Endothelial cell of umbilical vein (primary cell): ENCODE data around the gene SOX12. TPM values are rescaled to one million over a fixed set of nuclear protein-coding genes. Genes with fewer than 3 reads are reported as not detected.

Experiments
- BruUV-seq: library from RNA; stranded (reverse); fragments of 400-500 nt; replicated peaks from 2 replicates; lab custom pipeline; 2021; lab: Mats Ljungman, UMichigan
- CTCF ChIA-PET: fragments of 300-600, 350-600 bp; sonication (Branson Sonifier 250); formaldehyde crosslinking; loops from one replicate; lab custom pipeline; 2021; ENCODE audit warnings: antibody characterized with exemption, inconsistent platforms; lab: Charles Lee
- POLR2A ChIA-PET: fragments of 300-600, 350-600 bp; sonication (Branson Sonifier 250); formaldehyde crosslinking; loops from one replicate; lab custom pipeline; 2021; ENCODE audit warnings: antibody characterized with exemption, inconsistent platforms; lab: Charles Lee
- DNase-seq: peaks from one replicate; pipeline ENCODE4 v3.0.0-alpha.2; 2011; ENCODE audit warnings: low read depth, low spot score
- FAIRE-seq: peaks from 2 replicates; lab custom pipeline; 2011; peaks lifted over from hg19 to GRCh38; lab: Jason Lieb, UNC
- H2AFZ ChIP-seq: 2 replicates; pipeline ENCODE4 v1.6.0; 2012; ENCODE audit warnings: low read depth, low read length, control low read depth, inconsistent platforms
- H3K27ac ChIP-seq: 2 replicates; pipeline ENCODE4 v1.5.1; 2011; ENCODE audit warnings: low read depth, mild to moderate bottlenecking, control low read depth, low read length, moderate library complexity; ENCODE audit not compliant: insufficient read depth
- H3K27me3 ChIP-seq, 2 experiments: 2 replicates each; pipeline versions ENCODE4 v1.6.0 to v1.6.1; 2011; ENCODE audit warnings: low read length in 2 of 2, mixed read lengths in 1 of 2; ENCODE audit not compliant: control insufficient read depth in 2 of 2, insufficient read depth in 2 of 2
- H3K36me3 ChIP-seq, 2 experiments: 2 replicates in 1 of 2; 3 replicates in 1 of 2; pipeline ENCODE4 v1.5.1; 2011; ENCODE audit warnings: low read length in 2 of 2, mild to moderate bottlenecking in 1 of 2, moderate library complexity in 1 of 2; ENCODE audit not compliant: control insufficient read depth in 2 of 2, insufficient read depth in 2 of 2; ENCODE audit errors: extremely low read depth in 1 of 2
- H3K4me1 ChIP-seq: 3 replicates; pipeline ENCODE4 v1.5.1; 2011; ENCODE audit warnings: mild to moderate bottlenecking, low read length; ENCODE audit not compliant: control insufficient read depth, insufficient read depth; ENCODE audit errors: extremely low read depth
- H3K4me2 ChIP-seq: 2 replicates; pipeline ENCODE4 v1.6.1; 2011; ENCODE audit warnings: low read length, control low read depth, mixed read lengths; ENCODE audit not compliant: insufficient read depth
- H3K4me3 ChIP-seq, 3 experiments: fragments of 200-600 bp in 1 of 3; sonication (generic), shearing (Covaris generic) in 1 of 3; replicated peaks in 1 of 3; 2 replicates each; pipeline ENCODE4 v1.5.1; 2011 to 2016; ENCODE audit warnings: control low read depth in 3 of 3, low read length in 3 of 3, mild to moderate bottlenecking in 2 of 3, inconsistent platforms in 1 of 3, low read depth in 1 of 3, moderate library complexity in 1 of 3; ENCODE audit not compliant: insufficient read depth in 1 of 3
- H3K79me2 ChIP-seq: 2 replicates; pipeline ENCODE4 v1.6.0; 2012; ENCODE audit warnings: low read length, inconsistent platforms; ENCODE audit not compliant: control insufficient read depth, insufficient read depth
- H3K9ac ChIP-seq: replicated peaks from 2 replicates; pipeline ENCODE3; 2011; ENCODE audit warnings: low read length, control low read depth; ENCODE audit not compliant: insufficient read depth; ENCODE audit errors: extremely low read depth
- H3K9me1 ChIP-seq: replicated peaks from 3 replicates; pipeline ENCODE4 v1.6.0; 2011; ENCODE audit warnings: mild to moderate bottlenecking, low read length; ENCODE audit not compliant: control insufficient read depth, insufficient read depth; ENCODE audit errors: extremely low read depth
- H3K9me3 ChIP-seq: replicated peaks from 2 replicates; pipeline ENCODE4 v1.5.1; 2012; ENCODE audit warnings: low read length, inconsistent platforms; ENCODE audit not compliant: control insufficient read depth, insufficient read depth
- H4K20me1 ChIP-seq: replicated peaks from 2 replicates; pipeline ENCODE3; 2011; ENCODE audit warnings: mild to moderate bottlenecking, low read length; ENCODE audit not compliant: control insufficient read depth, insufficient read depth; ENCODE audit errors: extremely low read depth
- EZH2 ChIP-seq: IDR thresholded peaks from 2 replicates; pipeline ENCODE4 v1.6.1; 2012; ENCODE audit warnings: borderline replicate concordance, low read depth, mild to moderate bottlenecking, moderate library complexity, low read length, inconsistent platforms; ENCODE audit not compliant: severe bottlenecking
- FOS ChIP-seq: IDR thresholded peaks from 2 replicates; pipeline ENCODE4 v1.6.1; 2011; ENCODE audit warnings: mild to moderate bottlenecking, low read length, moderate library complexity, borderline replicate concordance; ENCODE audit not compliant: insufficient read depth
- GATA2 ChIP-seq: IDR thresholded peaks from 2 replicates; pipeline ENCODE4 v1.7.0; 2011; ENCODE audit warnings: low read depth, mild to moderate bottlenecking, moderate library complexity, mixed read lengths, low read length; ENCODE audit not compliant: insufficient read length, insufficient read depth
- JUN ChIP-seq: IDR thresholded peaks from 2 replicates; pipeline ENCODE4 v1.6.1; 2011; ENCODE audit warnings: borderline replicate concordance, low read depth; ENCODE audit not compliant: insufficient read length, insufficient read depth
- MYC ChIP-seq: IDR thresholded peaks from one replicate; pipeline ENCODE4 v1.6.1; 2011; ENCODE audit warnings: mild to moderate bottlenecking, low read depth, low read length
- POLR2A ChIP-seq: IDR thresholded peaks from 2 replicates; pipeline ENCODE4 v1.6.1; 2012; ENCODE audit warnings: low read depth, mild to moderate bottlenecking, control low read depth, low read length
- POLR2AphosphoS5 ChIP-seq: IDR thresholded peaks from 2 replicates; pipeline ENCODE4 v1.6.1; 2012; ENCODE audit warnings: low read depth, mild to moderate bottlenecking, control low read depth, low read length, moderate library complexity; ENCODE audit not compliant: insufficient read depth
- dilution Hi-C: fragments of 300-500 bp; cut with MboI; formaldehyde crosslinking; loops from one replicate; pipeline ENCODE4 v1.15.0; 2019; ENCODE audit warnings: low sequenced_read_pairs; ENCODE audit not compliant: extremely low pct_ligation_motif_present
- intact Hi-C: fragments of 100-400 bp; cut with micrococcal nuclease; formaldehyde crosslinking; loops from one replicate; pipeline ENCODE4 v1.10.0; 2022
- polyA plus RNA-seq, 4 experiments: library from polyadenylated mRNA; depleted of rRNA in 3 of 4; stranded (reverse) in 3 of 4; unstranded in 1 of 4; fragments of >200 nt; gene quantifications; 2 replicates each; pipeline versions ENCODE4 v1.2.1 to v1.2.3, GENCODE V29; 2011 to 2012; ENCODE audit warnings: missing spikeins in 1 of 4
- total RNA-seq: library from RNA; stranded (reverse); gene quantifications from 2 replicates; pipeline ENCODE4 v1.2.3, GENCODE V29; 2021
- TF ChIP-seq, protein P1 (sequence below), 2 donors: IDR thresholded peaks; 1 replicate in 1 of 2; 2 replicates in 1 of 2; pipeline ENCODE4 v1.5.1; 2011; ENCODE audit warnings: low read length in 2 of 2, mild to moderate bottlenecking in 2 of 2, moderate library complexity in 2 of 2, control low read depth in 1 of 2, inconsistent platforms in 1 of 2, low read depth in 1 of 2; ENCODE audit not compliant: insufficient read depth in 1 of 2; ENCODE audit errors: extremely low read depth in 1 of 2
- TF ChIP-seq, protein P2 (sequence below): IDR thresholded peaks from 2 replicates; pipeline ENCODE4 v1.6.1; 2011; ENCODE audit not compliant: insufficient read depth, insufficient read length

The SOX12 gene
- total and polyA plus RNA-seq, 2 donors (not counting 3 experiments of a cell fraction or from before 2014, with no cell fraction given) = 6.2 to 37.7 TPM

DNA sequence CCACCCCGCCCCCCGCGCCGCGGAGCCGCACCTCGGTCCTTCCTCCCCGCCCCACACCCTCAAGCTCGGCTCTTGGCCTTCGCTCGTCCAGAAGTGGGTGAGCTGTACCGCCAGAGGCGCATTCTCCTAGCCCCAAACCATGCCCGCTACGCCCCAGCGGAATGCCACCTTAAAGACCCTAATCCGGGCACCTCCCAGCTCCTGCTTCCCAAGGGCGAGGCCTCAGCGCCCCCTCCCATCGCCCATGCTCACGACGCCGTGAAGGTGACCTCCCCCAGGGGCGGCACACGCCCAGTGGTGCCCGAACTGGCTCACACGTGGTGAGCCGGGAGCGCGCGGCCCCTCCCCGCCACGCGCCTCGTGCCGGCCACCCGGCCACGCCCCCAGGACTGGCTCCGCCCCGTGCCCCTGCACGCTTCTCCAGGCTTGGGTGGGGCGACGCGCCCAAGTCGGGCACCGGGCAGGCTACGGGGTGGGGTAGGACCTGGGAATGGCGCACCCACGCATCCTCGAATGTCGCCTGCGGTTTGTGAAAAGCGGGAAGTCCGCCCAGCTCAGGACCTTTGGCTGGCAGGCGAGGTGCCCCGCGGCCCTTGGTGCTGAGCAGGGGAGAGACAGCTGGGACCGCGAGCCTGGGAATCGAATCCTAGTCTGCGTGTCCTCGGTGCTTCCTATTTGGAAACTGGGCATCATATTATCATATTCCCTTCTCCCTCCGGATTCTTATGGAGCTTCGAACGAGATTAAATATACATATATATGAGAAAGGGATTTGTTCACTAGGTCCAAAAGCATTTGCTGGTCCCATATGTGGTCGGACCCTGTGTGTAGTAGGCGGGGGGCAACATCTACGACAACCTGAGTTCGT, 941 bp upstream of the SOX12 start:
- Histone ChIP-seq H3K4me2 (peak overlapping the region; percentile 89), H2AFZ (peak overlapping the region; percentile 68), H4K20me1 (no peaks in the 10 kb centered on the region), H3K9me3 (no peaks in the 10 kb centered on the region), H3K27ac (peak overlapping the region; percentile 67), H3K4me1 (peaks cover 25% of the 10 kb centered on the region), H3K9me1 (no peaks in the 10 kb centered on the region), H3K4me3 (peak overlapping the region; percentile 40 to 73 (median 69)), H3K9ac (peak overlapping the region; percentile 65), H3K36me3 (no peaks in the 10 kb centered on the region), H3K79me2 (peaks cover 15% of the 10 kb centered on the region), H3K27me3 (no peaks in the 10 kb centered on the region)
- POLR2A ChIA-PET = interaction anchor here (0.9 to 2.1 kb wide), 8 partner anchors 14 to 304 kb away, joined by 3 to 9 read pairs (median 4); no protein-coding TSS in a partner anchor
- intact Hi-C loops (loop anchor here (1.0 kb wide), 4 partner anchors 10 to 57 kb away; partner anchors contain the start of gene ZCCHC3), dilution Hi-C loops (no loop called here)
- DNase-seq = peak; percentile 93
- TF ChIP-seq EZH2 (no peak), FOS (no peak), GATA2 (no peak), POLR2AphosphoS5 (peak; percentile 75), JUN (no peak), POLR2A (peak; percentile 35), MYC (peak; percentile 93)
- TF ChIP-seq, protein P1, sequence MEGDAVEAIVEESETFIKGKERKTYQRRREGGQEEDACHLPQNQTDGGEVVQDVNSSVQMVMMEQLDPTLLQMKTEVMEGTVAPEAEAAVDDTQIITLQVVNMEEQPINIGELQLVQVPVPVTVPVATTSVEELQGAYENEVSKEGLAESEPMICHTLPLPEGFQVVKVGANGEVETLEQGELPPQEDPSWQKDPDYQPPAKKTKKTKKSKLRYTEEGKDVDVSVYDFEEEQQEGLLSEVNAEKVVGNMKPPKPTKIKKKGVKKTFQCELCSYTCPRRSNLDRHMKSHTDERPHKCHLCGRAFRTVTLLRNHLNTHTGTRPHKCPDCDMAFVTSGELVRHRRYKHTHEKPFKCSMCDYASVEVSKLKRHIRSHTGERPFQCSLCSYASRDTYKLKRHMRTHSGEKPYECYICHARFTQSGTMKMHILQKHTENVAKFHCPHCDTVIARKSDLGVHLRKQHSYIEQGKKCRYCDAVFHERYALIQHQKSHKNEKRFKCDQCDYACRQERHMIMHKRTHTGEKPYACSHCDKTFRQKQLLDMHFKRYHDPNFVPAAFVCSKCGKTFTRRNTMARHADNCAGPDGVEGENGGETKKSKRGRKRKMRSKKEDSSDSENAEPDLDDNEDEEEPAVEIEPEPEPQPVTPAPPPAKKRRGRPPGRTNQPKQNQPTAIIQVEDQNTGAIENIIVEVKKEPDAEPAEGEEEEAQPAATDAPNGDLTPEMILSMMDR (IDR thresholded peaks at IDR 0.05; ENCODE audit: extremely low read depth in 1 of 2, insufficient read depth in 1 of 2, low read depth in 1 of 2, low read length in 2 of 2) = peak; percentile 14 to 52
- TF ChIP-seq, protein P2, sequence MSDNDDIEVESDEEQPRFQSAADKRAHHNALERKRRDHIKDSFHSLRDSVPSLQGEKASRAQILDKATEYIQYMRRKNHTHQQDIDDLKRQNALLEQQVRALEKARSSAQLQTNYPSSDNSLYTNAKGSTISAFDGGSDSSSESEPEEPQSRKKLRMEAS = peak; percentile 89
- BruUV-seq = TSS peak; percentile 88
- FAIRE-seq = peak; percentile 89
- CTCF ChIA-PET = interaction anchor here (0.6 to 4.2 kb wide), 8 partner anchors 10 to 155 kb away, joined by 3 to 39 read pairs (median 6); partner anchors contain the start of gene ZCCHC3
